Transverse colon (tissue), 3 donors: ENCODE data around the gene CRTC1.
A peak's percentile ranks its signal among the peaks of the same experiment; 100 is the strongest.

Experiments used
- POLR2A ChIP-seq: fragments of 450-650 bp; IDR thresholded peaks from one replicate; pipeline ENCODE4 v1.6.1; 2016; ENCODE audit warnings: antibody characterized with exemption, mild to moderate bottlenecking, moderate library complexity
- TF ChIP-seq, protein P1 (sequence below), 5 experiments: fragments of 200-600 bp in 3 of 5; fragments of 450-650 bp in 2 of 5; sonication (generic) in 3 of 5; IDR thresholded peaks; 1 replicate in 2 of 5; 2 replicates in 3 of 5; pipeline ENCODE4 v1.5.1; 2016 to 2017; ENCODE audit warnings: antibody characterized with exemption in 5 of 5, inconsistent platforms in 3 of 5, mild to moderate bottlenecking in 2 of 5, moderate library complexity in 1 of 5

DNA sequence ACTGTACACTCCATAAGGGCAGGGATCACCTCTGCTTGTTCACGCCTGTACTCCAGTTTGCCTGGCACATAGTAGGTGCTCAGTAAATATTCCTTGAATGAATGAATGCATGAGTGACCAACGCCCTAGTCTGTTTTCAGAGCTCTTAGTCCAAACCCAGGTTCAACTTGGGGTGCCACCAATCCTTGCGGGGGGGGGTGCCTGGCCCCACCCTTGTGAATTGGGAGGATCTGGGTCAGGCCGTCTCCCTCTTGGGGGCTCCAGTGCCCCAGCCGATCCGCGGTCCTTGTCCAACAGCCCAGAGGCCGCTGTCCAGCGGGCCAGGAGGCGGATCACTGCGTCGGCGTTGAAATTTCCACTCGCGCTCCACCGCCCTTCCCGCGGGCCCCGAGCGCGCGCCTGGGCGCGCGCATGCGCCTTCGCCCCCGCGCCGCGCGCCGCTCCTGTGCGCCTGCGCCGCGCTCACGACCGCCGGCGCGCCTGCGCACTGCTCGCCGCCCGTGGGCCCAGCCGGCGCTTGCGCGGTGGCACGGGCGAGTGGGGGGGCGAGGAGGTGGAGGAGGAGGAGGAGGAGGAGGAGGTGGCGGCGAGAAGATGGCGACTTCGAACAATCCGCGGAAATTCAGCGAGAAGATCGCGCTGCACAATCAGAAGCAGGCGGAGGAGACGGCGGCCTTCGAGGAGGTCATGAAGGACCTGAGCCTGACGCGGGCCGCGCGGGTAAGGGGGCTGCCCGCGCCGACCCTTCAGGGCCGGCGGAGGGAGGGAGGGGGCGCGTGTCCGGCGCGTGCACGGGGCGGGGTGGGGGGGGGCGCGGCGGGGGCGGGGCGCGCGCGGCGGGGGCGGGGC is at the start of gene CRTC1:
- TF ChIP-seq, protein P1, sequence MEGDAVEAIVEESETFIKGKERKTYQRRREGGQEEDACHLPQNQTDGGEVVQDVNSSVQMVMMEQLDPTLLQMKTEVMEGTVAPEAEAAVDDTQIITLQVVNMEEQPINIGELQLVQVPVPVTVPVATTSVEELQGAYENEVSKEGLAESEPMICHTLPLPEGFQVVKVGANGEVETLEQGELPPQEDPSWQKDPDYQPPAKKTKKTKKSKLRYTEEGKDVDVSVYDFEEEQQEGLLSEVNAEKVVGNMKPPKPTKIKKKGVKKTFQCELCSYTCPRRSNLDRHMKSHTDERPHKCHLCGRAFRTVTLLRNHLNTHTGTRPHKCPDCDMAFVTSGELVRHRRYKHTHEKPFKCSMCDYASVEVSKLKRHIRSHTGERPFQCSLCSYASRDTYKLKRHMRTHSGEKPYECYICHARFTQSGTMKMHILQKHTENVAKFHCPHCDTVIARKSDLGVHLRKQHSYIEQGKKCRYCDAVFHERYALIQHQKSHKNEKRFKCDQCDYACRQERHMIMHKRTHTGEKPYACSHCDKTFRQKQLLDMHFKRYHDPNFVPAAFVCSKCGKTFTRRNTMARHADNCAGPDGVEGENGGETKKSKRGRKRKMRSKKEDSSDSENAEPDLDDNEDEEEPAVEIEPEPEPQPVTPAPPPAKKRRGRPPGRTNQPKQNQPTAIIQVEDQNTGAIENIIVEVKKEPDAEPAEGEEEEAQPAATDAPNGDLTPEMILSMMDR (IDR thresholded peaks at IDR 0.05), result no peak
- TF ChIP-seq POLR2A, result peak; percentile 60
